Ramos (cell line): Measurements from ENCODE around the gene PRKD1.
"Not testable (repeated sequence)": the region's sequence is repeated elsewhere in the genome, so short reads cannot be mapped to it uniquely, and the experiment has no call there.

ENCODE experiments used
- in situ Hi-C: fragments of 300-500 bp; cut with MboI; formaldehyde crosslinking; loops from one replicate; pipeline ENCODE4 v1.14.3; 2022; ENCODE audit warnings: low sequenced_read_pairs; ENCODE audit not compliant: unreplicated experiment

Gene PRKD1

DNA sequence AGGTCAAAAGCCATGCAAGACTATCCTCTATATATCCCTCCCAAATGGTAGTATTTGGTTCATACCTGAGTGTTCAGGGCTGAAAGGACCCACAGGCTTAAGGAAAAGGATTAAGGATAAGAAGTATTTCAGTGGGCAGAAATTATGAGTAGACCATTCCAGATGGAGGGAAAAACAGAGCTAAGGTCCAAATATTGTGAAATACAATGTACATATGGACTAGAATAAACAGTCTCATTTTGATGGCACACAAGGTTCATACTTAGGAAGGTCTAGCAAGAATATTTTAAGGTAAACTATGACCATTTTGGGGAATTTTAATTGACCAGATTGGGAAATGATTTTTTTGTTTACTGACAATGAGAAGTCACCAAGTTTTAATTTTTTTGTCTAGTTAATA is 124.6 kb downstream of the PRKD1 start:
- in situ Hi-C loops = no loop called here

GRCh38 chr14:29802211-29802610 is 125.4 kb downstream of the PRKD1 start:
- in situ Hi-C loops = no loop called here

DNA sequence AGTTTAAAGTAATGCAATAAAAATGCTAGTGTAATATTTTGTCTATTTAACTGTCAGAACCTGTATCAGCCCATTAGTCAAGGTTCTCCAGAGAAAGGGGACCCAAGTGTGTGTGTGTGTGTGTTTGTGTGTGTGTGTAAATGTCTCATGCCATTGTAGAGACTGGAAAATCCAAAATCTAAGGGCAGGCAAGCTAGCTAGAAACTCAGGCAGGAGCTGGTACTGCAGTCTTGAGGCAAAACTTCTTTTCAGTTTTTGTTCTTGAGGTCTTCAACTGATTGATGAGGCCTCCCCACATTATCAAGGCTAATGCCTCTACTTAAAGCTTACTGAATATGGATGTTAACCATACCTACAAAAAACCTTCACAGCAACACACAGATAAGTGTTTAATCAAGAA is 126.7 kb downstream of the PRKD1 start:
- in situ Hi-C loops = no loop called here

- in situ Hi-C loops = no loop called here
Measured at GRCh38 chr14:29799464-29800095, 128.1 kb downstream of the PRKD1 start.

DNA sequence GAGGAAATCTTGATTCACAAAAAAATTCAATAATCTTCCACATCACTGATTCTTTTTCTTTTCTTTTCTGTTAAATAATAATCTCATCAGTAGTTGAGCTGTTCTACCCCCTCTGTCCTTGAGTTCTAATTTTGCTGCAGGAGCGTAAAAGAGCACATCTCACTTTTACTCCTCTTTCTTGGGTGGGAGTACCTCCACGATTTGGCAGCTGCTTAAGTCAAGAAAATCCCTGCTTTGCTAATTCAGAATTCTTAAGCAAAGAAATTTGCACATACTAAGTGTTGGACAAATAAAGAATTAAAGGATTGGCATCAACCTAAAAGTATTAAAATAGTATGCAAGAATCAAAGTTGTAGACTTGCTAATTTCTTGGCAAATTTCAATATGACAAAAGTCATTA is 128.8 kb downstream of the PRKD1 start:
- in situ Hi-C loops = no loop called here

DNA sequence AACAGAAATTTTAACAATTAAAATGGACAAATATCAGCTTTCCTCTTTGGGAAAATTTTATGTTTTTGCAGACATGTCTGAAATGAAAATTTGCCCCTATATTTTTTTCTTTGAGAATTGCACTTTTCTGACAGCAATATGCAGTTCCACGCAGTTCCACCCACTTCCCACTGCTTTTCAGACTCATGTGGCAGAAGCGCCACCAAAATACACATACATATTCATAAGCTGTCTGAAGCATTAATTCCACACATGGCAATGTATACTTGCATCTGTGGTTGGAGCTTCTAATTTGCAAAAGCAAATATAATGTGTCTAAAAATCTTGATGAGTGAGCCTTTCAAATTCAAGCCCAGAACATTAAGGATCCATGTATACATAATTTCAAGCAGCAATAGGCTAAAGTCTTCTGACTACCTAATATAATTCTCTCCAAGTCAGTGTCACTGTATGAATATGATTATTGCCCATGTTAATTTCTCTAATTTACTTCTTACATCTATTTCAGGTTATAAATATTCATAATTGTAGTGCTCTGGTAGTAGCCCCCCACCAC is 129.5 kb downstream of the PRKD1 start:
- in situ Hi-C loops = no loop called here

- in situ Hi-C loops = no loop called here
Measured at GRCh38 chr14:29796853-29797252, 130.8 kb downstream of the PRKD1 start.

GRCh38 chr14:29789475-29789874 is 138.2 kb downstream of the PRKD1 start:
- in situ Hi-C loops = no loop called here

- in situ Hi-C loops = no loop called here
Measured at GRCh38 chr14:29788093-29788492, 139.6 kb downstream of the PRKD1 start.

DNA sequence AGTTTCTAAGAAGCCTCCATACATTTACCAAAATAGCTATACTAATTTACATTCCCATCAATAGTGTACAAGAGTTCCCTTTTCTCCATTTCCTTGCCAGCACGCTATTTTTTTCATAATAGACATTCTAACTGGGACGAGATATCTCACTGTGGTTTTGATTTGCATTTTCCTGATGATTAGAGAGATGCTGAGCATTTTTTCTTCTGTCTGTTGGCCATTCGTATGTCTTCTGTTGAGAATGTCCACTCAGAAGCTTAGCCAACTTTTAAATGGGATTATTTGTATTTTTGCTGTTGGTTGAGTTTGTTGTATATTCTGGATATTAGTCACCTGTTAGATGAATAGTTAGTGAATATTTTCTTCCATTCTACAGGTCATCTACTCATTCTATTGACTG is 144.1 kb downstream of the PRKD1 start:
- in situ Hi-C loops = no loop called here

- in situ Hi-C loops = no loop called here
Measured at GRCh38 chr14:29782041-29782440, 145.6 kb downstream of the PRKD1 start.

DNA sequence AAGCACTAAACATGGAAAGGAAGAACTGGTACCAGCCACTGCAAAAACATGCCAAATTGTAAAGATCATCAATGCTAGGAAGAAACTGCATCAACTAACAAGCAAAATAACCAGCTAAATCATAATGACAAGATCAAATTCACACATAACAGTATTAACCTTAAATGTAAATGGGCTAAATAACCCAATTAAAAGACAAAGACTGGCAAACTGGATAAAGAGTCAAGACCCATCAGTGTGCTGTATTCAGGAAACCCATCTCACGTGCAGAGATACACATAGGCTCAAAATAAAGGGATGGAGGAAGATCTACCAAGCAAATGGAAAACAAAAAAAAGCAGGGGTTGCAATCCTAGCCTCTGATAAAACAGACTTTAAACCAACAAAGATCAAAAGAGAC is 150.5 kb downstream of the PRKD1 start:
- in situ Hi-C loops = not testable (repeated sequence)

DNA sequence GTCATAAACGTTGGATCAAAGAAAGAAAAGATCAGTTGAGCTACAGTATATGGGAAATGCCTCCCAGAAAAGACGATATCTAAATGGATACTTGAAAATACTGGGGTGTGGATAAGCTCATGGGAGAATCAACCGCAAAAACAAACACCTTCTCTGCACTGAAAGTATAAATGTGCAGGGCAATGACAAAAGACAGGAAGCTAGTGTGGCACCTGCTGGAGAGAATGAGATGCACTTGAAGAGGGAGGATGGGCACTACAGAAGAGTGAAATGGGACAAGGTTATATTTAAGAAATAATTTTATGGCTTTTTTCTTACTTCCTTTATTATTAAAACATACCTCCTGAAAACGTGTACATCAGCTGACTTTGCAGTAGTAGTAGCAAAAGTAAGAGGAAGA is 153.7 kb downstream of the PRKD1 start:
- in situ Hi-C loops = no loop called here

DNA sequence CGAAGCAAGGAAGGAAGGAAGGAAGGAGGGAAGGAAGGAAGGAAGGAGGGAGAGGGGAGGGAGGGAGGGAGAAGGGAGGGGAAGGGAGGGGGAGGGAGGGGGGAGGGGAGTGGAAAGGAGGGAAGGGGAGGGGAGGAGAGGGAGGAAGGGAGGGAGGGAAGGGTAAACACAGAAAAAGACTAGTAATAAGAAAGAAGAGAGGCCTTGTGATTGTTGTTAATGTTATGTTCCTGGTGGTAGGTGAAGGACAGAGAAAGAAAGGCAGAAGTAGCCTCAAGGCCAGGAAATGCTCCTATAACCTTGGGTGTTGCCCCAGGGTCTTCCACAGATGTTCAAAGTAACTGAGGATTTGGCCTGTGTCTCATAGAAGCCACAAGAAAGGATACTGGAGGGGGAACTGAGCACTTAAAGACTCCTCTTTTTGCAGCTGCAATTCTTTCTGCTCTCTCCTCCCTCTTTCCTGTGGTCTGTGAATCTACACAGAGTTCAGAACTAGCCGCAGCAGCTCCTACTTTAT is 164.2 kb downstream of the PRKD1 start:
- in situ Hi-C loops = no loop called here

DNA sequence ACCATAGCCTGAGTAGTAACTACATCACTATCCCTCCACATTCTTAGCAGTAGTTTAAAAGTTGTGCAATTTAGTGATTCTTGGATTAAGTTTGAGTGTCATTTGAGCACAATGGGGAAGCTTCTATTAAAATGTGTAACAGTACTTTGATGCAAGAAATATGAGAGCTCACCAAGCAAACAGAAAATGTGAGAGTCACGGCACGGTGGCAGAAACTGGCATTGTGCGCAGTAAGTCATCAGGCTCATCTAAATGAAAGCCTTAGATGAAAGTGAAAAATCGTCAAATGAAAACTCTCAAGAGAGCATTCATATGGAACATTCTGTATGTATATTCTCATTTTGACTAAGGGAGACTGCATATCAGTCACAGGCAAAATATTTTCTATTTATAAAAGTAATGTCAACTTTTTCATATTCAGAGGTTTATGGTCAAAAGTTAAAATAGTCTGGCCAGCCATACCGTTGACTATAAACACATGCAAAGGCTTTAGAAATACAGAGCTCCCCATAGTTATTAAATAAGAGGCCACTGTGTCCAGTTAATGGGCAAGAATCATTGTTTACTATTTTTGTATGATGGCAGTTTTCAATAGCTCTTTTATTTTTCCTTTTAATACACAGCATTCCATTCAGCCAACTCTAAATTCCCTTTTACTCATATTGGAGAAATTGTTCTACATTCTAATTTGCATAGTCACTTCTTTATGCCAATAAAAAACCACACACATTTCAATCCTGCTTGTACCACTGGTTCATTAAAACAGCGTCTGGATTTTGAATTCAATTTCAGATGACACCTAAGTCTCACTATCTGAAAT is 167.9 kb downstream of the PRKD1 start:
- in situ Hi-C loops = no loop called here

- in situ Hi-C loops = no loop called here
Measured at GRCh38 chr14:29757711-29758233, 169.9 kb downstream of the PRKD1 start.

DNA sequence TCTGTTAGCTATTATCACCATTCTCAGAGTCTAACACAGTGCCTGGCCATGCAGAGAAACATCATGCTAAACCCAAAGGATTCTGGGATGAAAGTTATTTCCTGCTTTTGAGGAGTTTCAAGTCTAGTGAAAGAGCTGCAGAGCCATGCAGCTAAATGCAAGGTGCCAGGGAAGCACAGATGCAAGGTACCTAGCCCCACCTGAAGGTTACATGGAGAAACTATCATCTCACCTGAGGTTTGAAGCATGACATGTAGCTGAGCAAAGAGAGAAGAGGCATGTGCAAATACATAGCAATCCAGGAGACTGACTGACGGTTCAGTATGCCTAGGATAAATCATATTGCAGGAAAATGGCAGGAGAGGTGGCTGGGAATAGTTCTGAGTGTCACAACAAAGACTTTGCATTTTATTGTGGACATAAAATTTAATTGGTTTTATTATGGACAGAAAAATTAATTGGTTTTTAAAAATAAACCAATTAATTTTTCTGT is 170.4 kb downstream of the PRKD1 start:
- in situ Hi-C loops = no loop called here

DNA sequence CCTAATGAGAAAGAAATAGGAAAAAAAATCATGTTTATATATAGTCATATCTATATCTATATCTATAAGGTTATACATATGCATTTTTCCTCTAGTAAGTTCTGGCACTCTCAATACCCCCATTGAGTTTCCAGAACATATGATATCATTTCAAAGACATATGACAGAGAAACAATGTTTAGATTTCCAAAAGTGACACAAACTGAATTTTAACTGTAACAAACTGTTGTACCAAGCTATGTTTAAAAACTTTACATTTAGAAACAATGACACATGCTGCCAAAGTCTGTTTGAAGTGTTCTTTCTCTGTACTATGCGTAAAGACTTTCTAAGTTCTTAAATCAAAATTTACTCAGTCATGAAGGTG is 171.6 kb downstream of the PRKD1 start:
- in situ Hi-C loops = no loop called here

DNA sequence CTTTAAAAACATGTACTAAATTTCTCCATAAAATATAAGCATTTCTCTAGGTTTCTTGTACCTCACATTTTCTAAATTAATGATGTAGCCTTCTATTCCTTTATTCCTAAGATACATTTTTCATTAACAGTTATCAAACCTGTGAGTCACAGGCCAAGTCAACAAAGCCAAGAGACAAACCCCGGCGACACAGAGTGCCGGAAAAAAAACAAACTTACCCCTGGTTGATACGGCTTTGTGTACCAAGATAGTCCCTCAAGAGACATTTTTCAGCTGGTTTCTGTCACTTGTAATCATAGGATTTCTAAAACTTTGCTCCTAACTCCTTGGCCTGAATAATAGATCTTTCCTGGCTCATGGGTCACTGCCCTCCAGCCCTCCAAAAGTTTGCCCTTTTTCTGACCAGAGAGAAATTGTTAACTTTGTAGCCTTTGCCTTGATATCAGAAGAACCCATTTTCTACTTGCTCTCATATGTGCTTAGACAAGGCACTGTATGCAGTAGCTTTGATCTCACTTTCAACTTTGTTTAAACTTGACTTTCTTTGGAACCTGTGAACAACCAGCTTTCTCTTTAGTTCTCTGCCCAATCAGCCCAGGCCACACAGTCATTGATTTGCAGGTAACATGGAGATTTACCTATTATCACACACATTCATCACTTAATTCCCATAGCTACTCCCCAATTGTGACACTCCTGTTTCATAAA is 172.2 kb downstream of the PRKD1 start:
- in situ Hi-C loops = no loop called here

- in situ Hi-C loops = no loop called here
Measured at GRCh38 chr14:29754134-29754533, 173.5 kb downstream of the PRKD1 start.
